ENCODE results near the gene EVC2. TPM values are rescaled to one million over a fixed set of nuclear protein-coding genes. Genes with fewer than 3 reads are reported as not detected.

The EVC2 gene
- total RNA-seq, 2 donors from 2014 or later, result 8.6 to 13.2 TPM

GRCh38 chr4:5749568-5749967 is 41.2 kb upstream of the EVC2 start:
- TF ChIP-seq POLR2A (IDR thresholded peaks at IDR 0.05) (no peak), CTCF (IDR thresholded peaks at IDR 0.05) (no peak)
- H3K36me3 ChIP-seq (replicated peaks in 1 of 2; ENCODE audit: insufficient read depth in 1 of 2, low read depth in 2 of 2), result peaks cover 0 to 2% of the 10 kb centered on the region in 2 donors

GRCh38 chr4:5747738-5748375 is 39.5 kb upstream of the EVC2 start:
- DNase-seq (no peak), ATAC-seq (no peak)
- peaks cover 0 to 6% of the 10 kb centered on the region in 2 donors for H3K36me3 ChIP-seq (replicated peaks in 1 of 2; ENCODE audit: insufficient read depth in 1 of 2, low read depth in 2 of 2)
- TF ChIP-seq CTCF (IDR thresholded peaks at IDR 0.05), result no peak
- TF ChIP-seq POLR2A (IDR thresholded peaks at IDR 0.05), result no peak
- H3K4me3 ChIP-seq, result no peak overlapping the region
- no peaks in the 10 kb centered on the region for H3K9me3 ChIP-seq
- 87 to 91% methylated on average over 11 of the region's 11 CpGs for WGBS, 2 donors
- intact Hi-C loops (cut with DNase I), result no loop called here
- H3K27me3 ChIP-seq, result no peaks in the 10 kb centered on the region
- H3K27ac ChIP-seq, result no peak overlapping the region
- peaks cover under 1% of the 10 kb centered on the region for H3K4me1 ChIP-seq

More at GRCh38 chr4:5749568-5749967, 41.2 kb upstream of the EVC2 start:
- Histone ChIP-seq H3K9me3 (no peaks in the 10 kb centered on the region), H3K4me3 (no peak overlapping the region), H3K4me1 (peaks cover 4% of the 10 kb centered on the region), H3K27me3 (no peaks in the 10 kb centered on the region), H3K27ac (no peak overlapping the region)
- ATAC-seq (no peak), DNase-seq (no peak)
- 90 to 95% methylated on average over 9 of the region's 9 CpGs for WGBS, 2 donors
- intact Hi-C loops (cut with DNase I), result no loop called here

GRCh38 chr4:5746829-5747737 is 38.7 kb upstream of the EVC2 start:
- H3K36me3 ChIP-seq (replicated peaks in 1 of 2; ENCODE audit: insufficient read depth in 1 of 2, low read depth in 2 of 2), result peaks cover 0 to 12% of the 10 kb centered on the region in 2 donors
- TF ChIP-seq POLR2A (IDR thresholded peaks at IDR 0.05), result no peak
- TF ChIP-seq CTCF (IDR thresholded peaks at IDR 0.05), result no peak
- H3K27ac ChIP-seq, result no peak overlapping the region
- no peaks in the 10 kb centered on the region for H3K27me3 ChIP-seq
- H3K4me3 ChIP-seq, result no peak overlapping the region
- H3K9me3 ChIP-seq, result no peaks in the 10 kb centered on the region
- DNase-seq (no peak), ATAC-seq (no peak)
- intact Hi-C loops (cut with DNase I), result no loop called here
- no peaks in the 10 kb centered on the region for H3K4me1 ChIP-seq
- WGBS, 2 donors, result 79 to 90% methylated on average over 12 of the region's 12 CpGs

- no peak for ATAC-seq
- Histone ChIP-seq H3K27me3 (no peaks in the 10 kb centered on the region), H3K9me3 (no peaks in the 10 kb centered on the region), H3K27ac (no peak overlapping the region), H3K4me3 (no peak overlapping the region), H3K4me1 (no peaks in the 10 kb centered on the region), H3K36me3 (replicated peaks in 1 of 2; ENCODE audit: insufficient read depth in 1 of 2, low read depth in 2 of 2) (peaks cover 0 to 12% of the 10 kb centered on the region in 2 donors)
- DNase-seq, result no peak
- WGBS, 2 donors, result 96 to 97% methylated on average over 5 of the region's 5 CpGs
- TF ChIP-seq CTCF (IDR thresholded peaks at IDR 0.05), result no peak
- no peak for TF ChIP-seq POLR2A (IDR thresholded peaks at IDR 0.05)
- intact Hi-C loops (cut with DNase I), result no loop called here
Measured at GRCh38 chr4:5746250-5746649, 37.9 kb upstream of the EVC2 start.

Measured in body of pancreas (tissue), 4 donors.